OCI-LY7 (cell line): ENCODE data around the gene POLL. TPM values are rescaled to one million over a fixed set of nuclear protein-coding genes. Genes with fewer than 3 reads are reported as not detected.

Source experiments
- BruUV-seq: library from RNA; stranded (reverse); fragments of 400-500 nt; replicated peaks from 2 replicates; lab custom pipeline; 2021; lab: Mats Ljungman, UMichigan
- CTCF ChIA-PET: fragments of 300-600 bp; sonication (Branson Sonifier 250); formaldehyde crosslinking; loops from one replicate; lab custom pipeline; 2022; ENCODE audit warnings: antibody characterized with exemption; ENCODE audit not compliant: unreplicated experiment; lab: Charles Lee
- POLR2A ChIA-PET: fragments of 300-600 bp; sonication (Branson Sonifier 250); formaldehyde crosslinking; loops from one replicate; lab custom pipeline; 2022; ENCODE audit warnings: antibody characterized with exemption; lab: Charles Lee
- DNase-seq: peaks from one replicate; pipeline ENCODE4 v3.0.0-alpha.2; 2015; ENCODE audit warnings: low spot score
- H2AFZ ChIP-seq: fragments of 200-600 bp; sonication (generic), shearing (Covaris generic); 2 replicates; pipeline ENCODE4 v1.6.1; 2014; ENCODE audit warnings: mild to moderate bottlenecking, antibody characterized with exemption, low read length, moderate library complexity
- H3K27ac ChIP-seq: fragments of 200-600 bp; sonication (generic); 2 replicates; pipeline ENCODE4 v1.5.1; 2014; ENCODE audit warnings: mixed run types, low read depth, mild to moderate bottlenecking, moderate library complexity, low read length, inconsistent platforms; ENCODE audit not compliant: poor library complexity, severe bottlenecking
- H3K36me3 ChIP-seq: fragments of 200-600 bp; sonication (generic); 2 replicates; pipeline ENCODE4 v1.6.1; 2014; ENCODE audit warnings: mild to moderate bottlenecking, antibody characterized with exemption, low read length, moderate library complexity, mixed read lengths; ENCODE audit not compliant: insufficient read depth
- H3K4me1 ChIP-seq: fragments of 200-600 bp; sonication (generic); 2 replicates; pipeline ENCODE4 v1.5.1; 2014; ENCODE audit warnings: mild to moderate bottlenecking, low read length; ENCODE audit not compliant: insufficient read depth, poor library complexity, severe bottlenecking
- H3K4me2 ChIP-seq: fragments of 200-600 bp; sonication (generic); 2 replicates; pipeline ENCODE4 v1.6.1; 2014; ENCODE audit warnings: mild to moderate bottlenecking, low read length
- H3K4me3 ChIP-seq: fragments of 200-600 bp; sonication (generic); 2 replicates; pipeline ENCODE4 v1.5.1; 2014; ENCODE audit warnings: mild to moderate bottlenecking, low read depth, low read length; ENCODE audit not compliant: poor library complexity, severe bottlenecking
- H3K79me2 ChIP-seq: fragments of 200-600 bp; sonication (generic); 2 replicates; pipeline ENCODE4 v1.6.1; 2016; ENCODE audit warnings: low read depth, mild to moderate bottlenecking, low read length, moderate library complexity, mixed read lengths; ENCODE audit not compliant: insufficient read depth
- H3K9me2 ChIP-seq: fragments of 200-600 bp; sonication (generic); 2 replicates; pipeline ENCODE4 v1.6.1; 2016; ENCODE audit warnings: mild to moderate bottlenecking, low read length, mixed read lengths; ENCODE audit not compliant: insufficient read depth
- H3K9me3 ChIP-seq: fragments of 200-600 bp; sonication (generic); 2 replicates; pipeline ENCODE4 v1.6.1; 2014; ENCODE audit warnings: mild to moderate bottlenecking, mixed run types, low read length, mixed read lengths
- H4K20me1 ChIP-seq: fragments of 200-600 bp; sonication (generic); 2 replicates; pipeline ENCODE4 v1.6.1; 2014; ENCODE audit warnings: mild to moderate bottlenecking, antibody characterized with exemption, low read length, moderate library complexity, mixed read lengths; ENCODE audit not compliant: insufficient read depth
- EZH2phosphoT487 ChIP-seq: fragments of 200-600 bp; sonication (generic); IDR thresholded peaks from 2 replicates; pipeline ENCODE4 v1.6.1; 2018; ENCODE audit warnings: low read depth, borderline replicate concordance, mild to moderate bottlenecking, mixed run types, antibody characterized with exemption, low read length, moderate library complexity, mixed read lengths
- intact Hi-C: fragments of 100-400 bp; cut with micrococcal nuclease; formaldehyde crosslinking; loops from one replicate; pipeline ENCODE4 v1.10.0; 2022; ENCODE audit not compliant: unreplicated experiment
- total RNA-seq, 2 experiments: library from RNA; depleted of rRNA in 1 of 2; stranded (reverse); fragments of >200 nt in 1 of 2; shearing (Covaris generic) in 1 of 2; gene quantifications; 2 replicates each; pipeline ENCODE4 v1.2.3, GENCODE V29; 2014 to 2022
- TF ChIP-seq, protein P1 (sequence below): fragments of 200-600 bp; sonication (generic); conservative IDR thresholded peaks from 2 replicates; pipeline ENCODE4 v1.5.1; 2014; ENCODE audit warnings: mild to moderate bottlenecking, antibody characterized with exemption, low read length, moderate library complexity, mixed read lengths

The POLL gene
- total RNA-seq, 2 experiments from 2014 or later: 22.0 to 34.0 TPM

DNA sequence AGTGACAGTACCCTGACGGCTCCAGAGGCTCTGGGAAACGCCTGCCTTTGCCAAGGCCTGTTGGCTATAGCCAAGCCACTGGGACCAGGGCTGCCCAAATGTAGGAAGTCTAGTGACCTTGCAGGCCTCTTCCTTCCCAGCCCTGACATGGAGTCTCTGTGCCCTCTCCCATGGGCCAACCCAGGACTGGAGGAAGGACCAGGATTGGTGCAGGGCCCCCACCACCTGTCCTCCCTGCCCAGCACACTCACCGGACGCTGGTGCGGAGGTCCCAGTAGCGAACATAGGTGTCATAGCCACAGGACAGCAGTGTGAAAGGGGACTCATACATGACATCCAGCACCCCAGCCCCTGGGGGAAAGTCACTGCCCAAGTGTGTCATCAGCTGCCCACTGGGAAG lies 24.0 kb upstream of the POLL start:
- Histone ChIP-seq H3K4me1 (peaks cover 28% of the 10 kb centered on the region), H3K9me3 (no peaks in the 10 kb centered on the region), H3K36me3 (peaks cover 47% of the 10 kb centered on the region; the same call in 1 of the 2 replicates), H3K4me3 (no peak overlapping the region), H3K9me2 (no peaks in the 10 kb centered on the region), H3K27ac (no peak overlapping the region), H4K20me1 (no peaks in the 10 kb centered on the region), H3K79me2 (no peaks in the 10 kb centered on the region), H2AFZ (no peak overlapping the region), H3K4me2 (no peak overlapping the region)
- no peak for DNase-seq
- intact Hi-C loops: no loop called here
- ChIA-PET POLR2A (no interaction called here), CTCF (no interaction called here)
- no peak for TF ChIP-seq EZH2phosphoT487
- TF ChIP-seq, protein P1, sequence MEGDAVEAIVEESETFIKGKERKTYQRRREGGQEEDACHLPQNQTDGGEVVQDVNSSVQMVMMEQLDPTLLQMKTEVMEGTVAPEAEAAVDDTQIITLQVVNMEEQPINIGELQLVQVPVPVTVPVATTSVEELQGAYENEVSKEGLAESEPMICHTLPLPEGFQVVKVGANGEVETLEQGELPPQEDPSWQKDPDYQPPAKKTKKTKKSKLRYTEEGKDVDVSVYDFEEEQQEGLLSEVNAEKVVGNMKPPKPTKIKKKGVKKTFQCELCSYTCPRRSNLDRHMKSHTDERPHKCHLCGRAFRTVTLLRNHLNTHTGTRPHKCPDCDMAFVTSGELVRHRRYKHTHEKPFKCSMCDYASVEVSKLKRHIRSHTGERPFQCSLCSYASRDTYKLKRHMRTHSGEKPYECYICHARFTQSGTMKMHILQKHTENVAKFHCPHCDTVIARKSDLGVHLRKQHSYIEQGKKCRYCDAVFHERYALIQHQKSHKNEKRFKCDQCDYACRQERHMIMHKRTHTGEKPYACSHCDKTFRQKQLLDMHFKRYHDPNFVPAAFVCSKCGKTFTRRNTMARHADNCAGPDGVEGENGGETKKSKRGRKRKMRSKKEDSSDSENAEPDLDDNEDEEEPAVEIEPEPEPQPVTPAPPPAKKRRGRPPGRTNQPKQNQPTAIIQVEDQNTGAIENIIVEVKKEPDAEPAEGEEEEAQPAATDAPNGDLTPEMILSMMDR: no peak
- no TSS peak for BruUV-seq

DNA sequence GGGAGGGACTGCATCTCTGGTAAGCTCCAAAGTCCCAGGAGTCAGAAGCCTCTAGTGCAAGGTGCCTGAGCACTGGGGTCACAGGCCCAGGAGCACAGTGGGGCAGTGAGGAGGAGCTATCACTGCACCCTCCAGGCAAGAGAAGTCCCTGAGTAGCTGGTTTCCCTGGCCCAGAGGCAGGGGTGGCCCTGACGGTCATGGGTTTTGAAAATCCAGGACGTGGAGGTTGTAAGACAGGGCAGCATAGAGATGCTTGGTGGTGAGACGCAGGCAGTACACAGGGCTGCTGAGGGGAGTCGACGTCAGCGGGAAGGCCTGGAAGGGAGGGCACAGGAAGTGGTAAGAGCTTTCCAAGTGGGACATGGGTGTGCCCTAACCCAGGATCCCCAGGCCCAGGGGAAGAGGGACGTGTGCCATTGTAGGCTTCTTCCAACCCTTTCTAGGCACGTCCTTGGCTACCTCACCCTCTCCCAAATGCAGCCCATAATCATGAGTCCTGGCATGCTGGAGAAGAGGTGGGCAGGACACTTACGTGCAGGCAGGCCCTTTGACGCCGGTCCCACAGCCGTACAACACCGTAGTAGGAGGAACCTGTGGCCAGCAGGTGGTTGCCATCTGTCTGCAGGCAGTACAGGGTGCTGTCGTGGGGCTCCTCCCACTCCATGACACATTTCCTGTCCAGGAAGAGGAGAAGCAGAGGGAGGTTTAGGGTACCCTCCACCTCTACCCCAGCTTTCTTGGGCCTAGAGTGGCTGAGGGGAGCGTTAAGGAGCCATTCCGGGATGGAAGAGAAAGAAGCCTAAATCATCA lies 23.2 kb upstream of the POLL start:
- CTCF ChIA-PET: no interaction called here

More for the DNA sequence above, 23.2 kb upstream of the POLL start:
- peaks cover 49% of the 10 kb centered on the region; the same call in 1 of the 2 replicates for H3K36me3 ChIP-seq
- TF ChIP-seq, protein P1: no peak
- no peak for TF ChIP-seq EZH2phosphoT487
- H3K4me2 ChIP-seq: no peak overlapping the region
- no TSS peak for BruUV-seq
- H3K9me2 ChIP-seq: no peaks in the 10 kb centered on the region
- no peaks in the 10 kb centered on the region for H3K79me2 ChIP-seq
- no peak overlapping the region for H3K4me3 ChIP-seq
- H3K9me3 ChIP-seq: no peaks in the 10 kb centered on the region
- no peak overlapping the region for H3K27ac ChIP-seq
- peak; percentile 36 for DNase-seq
- intact Hi-C loops: no loop called here
- H2AFZ ChIP-seq: no peak overlapping the region
- no peaks in the 10 kb centered on the region for H4K20me1 ChIP-seq
- peaks cover 20% of the 10 kb centered on the region for H3K4me1 ChIP-seq
- POLR2A ChIA-PET: no interaction called here
